ENCODE data around the gene TMEM191B.
"Not testable (repeated sequence)": the region's sequence is repeated elsewhere in the genome, so short reads cannot be mapped to it uniquely, and the experiment has no call there.

DNA sequence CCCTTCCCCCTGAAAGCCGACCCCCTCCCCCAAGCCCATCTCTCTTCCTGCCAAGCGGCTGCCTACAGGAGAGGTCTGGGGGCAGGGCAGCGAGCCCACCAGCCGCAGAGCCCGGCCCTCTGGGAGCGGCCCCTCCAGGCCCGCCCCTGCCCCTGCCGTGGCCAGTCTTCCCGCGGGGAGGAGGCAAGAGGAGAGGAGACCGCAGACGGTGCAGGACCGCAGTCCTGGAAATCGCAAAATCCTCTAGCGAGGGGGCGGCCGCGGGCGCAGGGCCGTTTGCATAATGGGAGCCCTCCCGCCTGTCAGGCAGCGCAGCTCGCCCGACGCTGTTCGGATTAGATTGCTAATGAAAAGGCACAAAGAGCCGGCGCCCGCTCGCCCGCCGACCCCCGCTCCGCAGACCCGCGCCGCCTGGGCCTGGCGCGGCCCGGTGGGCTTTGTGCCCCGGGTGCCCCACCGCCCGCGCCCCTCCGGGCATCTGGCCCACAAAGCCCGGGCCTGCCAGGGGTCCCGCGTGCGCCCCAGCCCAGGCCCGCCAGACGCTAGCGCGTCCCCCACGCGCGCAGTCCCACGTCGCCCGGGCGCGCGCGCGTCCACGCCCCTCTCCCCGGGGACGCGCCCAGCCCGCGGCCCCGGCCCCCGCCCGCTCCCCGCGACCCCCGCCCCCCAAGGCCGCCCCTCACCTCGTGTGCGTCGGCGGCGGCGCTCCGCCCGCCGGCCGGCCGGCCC lies 49.7 kb downstream of the TMEM191B start:
- TF ChIP-seq, protein P1, sequence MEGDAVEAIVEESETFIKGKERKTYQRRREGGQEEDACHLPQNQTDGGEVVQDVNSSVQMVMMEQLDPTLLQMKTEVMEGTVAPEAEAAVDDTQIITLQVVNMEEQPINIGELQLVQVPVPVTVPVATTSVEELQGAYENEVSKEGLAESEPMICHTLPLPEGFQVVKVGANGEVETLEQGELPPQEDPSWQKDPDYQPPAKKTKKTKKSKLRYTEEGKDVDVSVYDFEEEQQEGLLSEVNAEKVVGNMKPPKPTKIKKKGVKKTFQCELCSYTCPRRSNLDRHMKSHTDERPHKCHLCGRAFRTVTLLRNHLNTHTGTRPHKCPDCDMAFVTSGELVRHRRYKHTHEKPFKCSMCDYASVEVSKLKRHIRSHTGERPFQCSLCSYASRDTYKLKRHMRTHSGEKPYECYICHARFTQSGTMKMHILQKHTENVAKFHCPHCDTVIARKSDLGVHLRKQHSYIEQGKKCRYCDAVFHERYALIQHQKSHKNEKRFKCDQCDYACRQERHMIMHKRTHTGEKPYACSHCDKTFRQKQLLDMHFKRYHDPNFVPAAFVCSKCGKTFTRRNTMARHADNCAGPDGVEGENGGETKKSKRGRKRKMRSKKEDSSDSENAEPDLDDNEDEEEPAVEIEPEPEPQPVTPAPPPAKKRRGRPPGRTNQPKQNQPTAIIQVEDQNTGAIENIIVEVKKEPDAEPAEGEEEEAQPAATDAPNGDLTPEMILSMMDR (IDR thresholded peaks at IDR 0.05 in 4 of 5, conservative IDR thresholded peaks at IDR 0.05 in 1 of 5) = not testable (repeated sequence)
- not testable (repeated sequence) for TF ChIP-seq POLR2A (IDR thresholded peaks at IDR 0.05)
